Uterus (tissue), 4 donors: ENCODE data around the gene ATP8A2. TPM values are rescaled to one million over a fixed set of nuclear protein-coding genes. Genes with fewer than 3 reads are reported as not detected.

Experiments
- DNase-seq, 2 donors: peaks; one replicate each; pipeline ENCODE4 v3.0.0-alpha.2; 2019 to 2020
- H3K27ac ChIP-seq, 2 donors: fragments of 200-600 bp; sonication (generic); 1 replicate in 1 of 2; 2 replicates in 1 of 2; pipeline ENCODE4 v1.5.1; 2016 to 2018
- H3K27me3 ChIP-seq, 2 donors: fragments of 200-600 bp; sonication (generic); one replicate each; pipeline ENCODE4 v1.5.1; 2018 to 2019; ENCODE audit warnings: control low read depth in 1 of 2
- H3K36me3 ChIP-seq, 2 donors: fragments of 200-600 bp; sonication (generic); one replicate each; pipeline ENCODE4 v1.5.1; 2019; ENCODE audit warnings: control low read depth in 1 of 2
- H3K4me1 ChIP-seq, 2 donors: fragments of 200-600 bp; sonication (generic); one replicate each; pipeline ENCODE4 v1.5.1; 2018 to 2019; ENCODE audit warnings: control low read depth in 1 of 2
- H3K4me3 ChIP-seq, 2 donors: fragments of 200-600 bp; sonication (generic); 1 replicate in 1 of 2; 2 replicates in 1 of 2; pipeline ENCODE4 v1.5.1; 2018 to 2019; ENCODE audit warnings: mild to moderate bottlenecking in 1 of 2
- H3K9me3 ChIP-seq, 2 donors: fragments of 200-600 bp; sonication (generic); one replicate each; pipeline ENCODE4 v1.5.1; 2019; ENCODE audit warnings: control low read depth in 1 of 2
- POLR2A ChIP-seq, 2 donors: fragments of 450-650 bp; IDR thresholded peaks; one replicate each; pipeline ENCODE4 v1.6.1; 2016; ENCODE audit warnings: antibody characterized with exemption in 2 of 2, mild to moderate bottlenecking in 1 of 2, moderate library complexity in 1 of 2
- intact Hi-C: fragments of 100-400 bp; cut with DNase I; formaldehyde crosslinking; loops from one replicate; pipeline ENCODE4 v1.15.1; 2023; ENCODE audit warnings: low total_unique reads
- total RNA-seq, 4 donors: library from RNA; depleted of rRNA in 3 of 4; stranded (reverse); fragments of >200 nt in 3 of 4; gene quantifications; one replicate each; pipeline versions ENCODE4 v1.1.0 to v1.2.4, GENCODE V29; 2014 to 2023
- TF ChIP-seq, protein P1 (sequence below), 4 experiments: fragments of 200-600 bp in 2 of 4; fragments of 450-650 bp in 2 of 4; sonication (generic) in 2 of 4; IDR thresholded peaks; one replicate each; pipeline ENCODE4 v1.5.1; 2016 to 2019; ENCODE audit warnings: antibody characterized with exemption in 4 of 4, mild to moderate bottlenecking in 2 of 4, moderate library complexity in 1 of 4
- donor health status: DM: yes; HTN: yes; CAD: no.

ATP8A2 gene
- total RNA-seq, 4 donors from 2014 or later: 0.64 to 21.4 TPM; not detected in 2

DNA sequence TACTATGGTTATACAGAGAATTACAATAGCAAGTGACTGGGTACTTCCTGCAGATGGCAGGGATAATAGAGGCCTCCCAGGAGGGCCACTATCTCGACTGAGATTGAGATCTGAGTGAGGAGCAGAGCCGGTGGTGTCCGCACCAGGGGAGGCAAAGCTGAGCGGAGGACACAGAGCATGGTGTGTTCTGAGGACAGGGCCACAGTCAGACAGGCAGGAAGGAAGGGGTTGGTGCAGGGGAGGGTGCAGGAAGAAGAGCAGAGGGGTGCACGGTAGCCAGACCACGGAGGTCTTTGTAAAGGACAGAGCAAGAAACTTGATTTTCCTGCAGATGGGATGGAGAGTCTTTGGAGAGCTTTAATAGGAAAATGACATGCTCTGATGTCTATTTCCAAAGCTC lies 527.7 kb downstream of the ATP8A2 start:
- Histone ChIP-seq H3K4me3 (no peak overlapping the region), H3K9me3 (no peaks in the 10 kb centered on the region), H3K27me3 (no peaks in the 10 kb centered on the region), H3K4me1 (no peaks in the 10 kb centered on the region), H3K27ac (no peak overlapping the region), H3K36me3 (no peaks in the 10 kb centered on the region)
- TF ChIP-seq POLR2A (IDR thresholded peaks at IDR 0.05): no peak
- TF ChIP-seq, protein P1, sequence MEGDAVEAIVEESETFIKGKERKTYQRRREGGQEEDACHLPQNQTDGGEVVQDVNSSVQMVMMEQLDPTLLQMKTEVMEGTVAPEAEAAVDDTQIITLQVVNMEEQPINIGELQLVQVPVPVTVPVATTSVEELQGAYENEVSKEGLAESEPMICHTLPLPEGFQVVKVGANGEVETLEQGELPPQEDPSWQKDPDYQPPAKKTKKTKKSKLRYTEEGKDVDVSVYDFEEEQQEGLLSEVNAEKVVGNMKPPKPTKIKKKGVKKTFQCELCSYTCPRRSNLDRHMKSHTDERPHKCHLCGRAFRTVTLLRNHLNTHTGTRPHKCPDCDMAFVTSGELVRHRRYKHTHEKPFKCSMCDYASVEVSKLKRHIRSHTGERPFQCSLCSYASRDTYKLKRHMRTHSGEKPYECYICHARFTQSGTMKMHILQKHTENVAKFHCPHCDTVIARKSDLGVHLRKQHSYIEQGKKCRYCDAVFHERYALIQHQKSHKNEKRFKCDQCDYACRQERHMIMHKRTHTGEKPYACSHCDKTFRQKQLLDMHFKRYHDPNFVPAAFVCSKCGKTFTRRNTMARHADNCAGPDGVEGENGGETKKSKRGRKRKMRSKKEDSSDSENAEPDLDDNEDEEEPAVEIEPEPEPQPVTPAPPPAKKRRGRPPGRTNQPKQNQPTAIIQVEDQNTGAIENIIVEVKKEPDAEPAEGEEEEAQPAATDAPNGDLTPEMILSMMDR (IDR thresholded peaks at IDR 0.05): no peak
- no peak for DNase-seq
- intact Hi-C loops: no loop called here

DNA sequence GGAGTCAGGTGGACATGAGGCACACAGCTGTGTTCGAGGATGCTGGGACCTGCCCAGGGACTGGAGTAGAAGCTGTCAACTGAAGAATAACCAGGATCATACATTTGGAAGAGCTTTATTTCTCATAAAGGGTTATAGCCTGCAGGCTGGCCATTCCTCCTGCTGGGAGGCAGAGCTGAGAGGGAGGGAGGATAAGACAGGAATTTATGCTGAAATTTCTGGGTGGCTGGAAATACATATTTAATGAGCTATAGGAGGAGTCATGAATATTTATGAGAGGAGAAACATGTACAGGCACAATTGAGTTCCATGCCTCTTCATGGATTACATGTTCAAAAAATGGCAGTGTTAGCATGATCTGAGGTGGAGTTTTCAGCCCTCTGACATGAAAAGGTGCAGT lies 528.2 kb downstream of the ATP8A2 start:
- H3K9me3 ChIP-seq: no peaks in the 10 kb centered on the region
- no peak overlapping the region for H3K27ac ChIP-seq
- intact Hi-C loops: no loop called here
- H3K27me3 ChIP-seq: no peaks in the 10 kb centered on the region
- no peaks in the 10 kb centered on the region for H3K36me3 ChIP-seq
- no peak for DNase-seq
- H3K4me1 ChIP-seq: no peaks in the 10 kb centered on the region
- TF ChIP-seq, protein P1 (IDR thresholded peaks at IDR 0.05): no peak
- TF ChIP-seq POLR2A (IDR thresholded peaks at IDR 0.05): no peak
- no peak overlapping the region for H3K4me3 ChIP-seq

DNA sequence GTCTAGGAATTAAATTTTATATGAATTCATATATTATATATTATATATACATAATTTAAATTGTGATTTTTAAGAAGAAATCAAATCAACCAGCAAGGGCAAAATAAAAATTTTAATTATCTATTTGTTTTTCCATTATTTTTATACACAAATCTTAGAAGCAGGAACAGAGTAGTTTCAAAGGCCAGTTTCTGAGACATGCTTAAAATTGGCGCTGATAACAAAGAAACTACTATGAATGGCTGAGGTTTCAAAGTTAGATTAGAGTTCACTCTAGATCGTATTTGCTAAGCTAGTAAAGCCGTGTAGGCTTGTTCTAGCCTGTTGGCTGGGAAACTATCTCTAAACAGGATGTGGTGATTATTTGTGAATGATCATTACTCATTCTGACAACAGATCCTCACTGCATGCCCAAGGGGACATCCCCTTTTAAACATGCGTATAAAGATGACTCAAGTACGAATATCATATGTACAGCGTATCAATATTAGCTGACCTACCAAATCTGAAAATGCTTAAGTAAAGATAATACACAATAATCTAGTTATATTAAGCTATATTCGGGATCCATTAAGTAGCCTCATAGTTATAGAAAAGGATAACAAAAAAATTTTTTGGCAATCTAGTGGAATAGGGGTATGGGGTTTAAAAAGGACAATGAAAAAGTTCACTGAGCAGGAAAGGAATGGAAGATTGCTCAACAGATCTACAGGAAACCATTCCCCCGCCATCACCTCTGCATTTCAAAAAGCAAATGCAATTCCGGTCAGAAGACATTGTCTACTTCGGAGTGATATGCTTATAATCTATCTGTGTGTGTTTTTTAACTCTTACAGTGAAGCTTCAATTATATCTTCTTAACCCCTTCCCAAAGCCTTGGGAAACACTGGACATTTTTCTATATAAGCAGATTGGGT lies 529.9 kb downstream of the ATP8A2 start:
- no peaks in the 10 kb centered on the region for H3K27me3 ChIP-seq
- DNase-seq: no peak
- H3K9me3 ChIP-seq: no peaks in the 10 kb centered on the region
- H3K4me3 ChIP-seq: no peak overlapping the region
- no peaks in the 10 kb centered on the region for H3K4me1 ChIP-seq
- H3K36me3 ChIP-seq: no peaks in the 10 kb centered on the region
- no peak for TF ChIP-seq POLR2A (IDR thresholded peaks at IDR 0.05)
- TF ChIP-seq, protein P1 (IDR thresholded peaks at IDR 0.05): no peak
- H3K27ac ChIP-seq: no peak overlapping the region
- intact Hi-C loops: no loop called here

DNA sequence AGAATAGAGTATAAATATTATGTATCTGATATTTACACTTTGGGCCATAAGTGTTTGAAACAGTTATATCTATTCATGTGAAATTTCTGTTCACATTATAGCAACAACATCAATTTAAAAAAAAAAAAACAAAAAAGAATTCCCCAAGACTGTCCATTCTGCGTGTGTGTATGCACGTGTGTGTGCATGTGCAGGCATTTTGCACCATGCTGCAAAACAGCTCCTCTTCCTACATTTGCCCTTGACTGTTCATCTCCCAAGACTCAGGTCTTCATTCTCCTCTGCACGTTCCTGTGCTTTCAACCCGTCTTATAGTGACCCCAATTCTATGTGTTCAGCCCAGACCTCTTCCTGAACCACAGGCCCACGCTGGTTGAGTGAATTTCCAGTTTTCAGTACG lies 530.7 kb downstream of the ATP8A2 start:
- H3K9me3 ChIP-seq: no peaks in the 10 kb centered on the region
- no peaks in the 10 kb centered on the region for H3K36me3 ChIP-seq
- no peak overlapping the region for H3K4me3 ChIP-seq
- H3K27ac ChIP-seq: no peak overlapping the region
- no peak for DNase-seq
- no peak for TF ChIP-seq POLR2A (IDR thresholded peaks at IDR 0.05)
- TF ChIP-seq, protein P1 (IDR thresholded peaks at IDR 0.05): no peak
- H3K4me1 ChIP-seq: no peaks in the 10 kb centered on the region
- H3K27me3 ChIP-seq: no peaks in the 10 kb centered on the region
- intact Hi-C loops: no loop called here

DNA sequence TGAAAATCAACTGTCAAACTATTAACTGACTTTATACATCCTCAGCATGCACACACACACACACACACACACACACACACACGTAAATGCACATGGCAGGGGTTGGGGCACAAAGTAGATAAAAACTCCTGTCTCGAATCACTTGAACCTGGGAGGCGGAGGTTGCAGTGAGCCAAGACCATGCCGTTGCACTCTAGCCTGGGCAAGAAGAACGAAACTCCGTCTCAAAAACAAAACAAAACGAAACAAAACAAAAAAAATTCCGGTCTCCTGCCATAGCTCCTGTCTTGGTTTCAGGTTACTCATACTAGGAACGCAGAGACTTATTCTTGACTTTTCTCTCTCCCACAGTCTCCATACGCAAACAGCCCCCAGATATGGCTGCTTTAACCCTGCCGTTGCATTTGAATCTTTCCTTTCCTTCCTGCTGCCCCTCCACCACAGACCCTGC lies 531.1 kb downstream of the ATP8A2 start:
- no peaks in the 10 kb centered on the region for H3K27me3 ChIP-seq
- H3K4me3 ChIP-seq: no peak overlapping the region
- no peaks in the 10 kb centered on the region for H3K9me3 ChIP-seq
- intact Hi-C loops: no loop called here
- H3K36me3 ChIP-seq: no peaks in the 10 kb centered on the region
- no peaks in the 10 kb centered on the region for H3K4me1 ChIP-seq
- DNase-seq: no peak
- no peak overlapping the region for H3K27ac ChIP-seq
- TF ChIP-seq, protein P1 (IDR thresholded peaks at IDR 0.05): no peak
- TF ChIP-seq POLR2A (IDR thresholded peaks at IDR 0.05): no peak
